HG02678 (cell line): ENCODE results near the gene SLC39A3.

ENCODE experiments used
- ATAC-seq: cut with Tn5 transposase; IDR thresholded peaks from one replicate; pipeline ENCODE4 v1.9.1; 2021; ENCODE audit warnings: mild to moderate bottlenecking, moderate library complexity; ENCODE audit not compliant: unreplicated experiment

Gene SLC39A3

DNA sequence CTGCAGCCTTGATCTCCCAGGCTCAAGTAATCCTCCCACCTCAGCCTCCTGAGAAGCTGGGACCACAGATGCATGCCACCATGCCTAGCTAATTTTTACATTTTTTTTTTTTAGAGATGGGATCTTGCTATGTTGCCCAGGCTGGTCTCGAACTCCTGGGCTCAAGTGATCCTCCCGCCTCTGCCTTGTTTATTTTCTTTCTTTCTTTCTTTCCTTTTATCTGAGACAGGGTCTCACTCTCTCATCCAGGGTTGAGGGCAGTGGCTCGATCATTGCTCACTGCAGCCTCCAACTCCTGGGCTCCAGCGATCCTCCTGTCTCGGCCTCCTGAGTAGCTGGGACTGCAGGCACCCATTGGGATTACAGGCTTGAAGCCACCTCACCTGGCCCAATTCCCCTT, 33.6 kb downstream of the SLC39A3 start:
- ATAC-seq: no peak

DNA sequence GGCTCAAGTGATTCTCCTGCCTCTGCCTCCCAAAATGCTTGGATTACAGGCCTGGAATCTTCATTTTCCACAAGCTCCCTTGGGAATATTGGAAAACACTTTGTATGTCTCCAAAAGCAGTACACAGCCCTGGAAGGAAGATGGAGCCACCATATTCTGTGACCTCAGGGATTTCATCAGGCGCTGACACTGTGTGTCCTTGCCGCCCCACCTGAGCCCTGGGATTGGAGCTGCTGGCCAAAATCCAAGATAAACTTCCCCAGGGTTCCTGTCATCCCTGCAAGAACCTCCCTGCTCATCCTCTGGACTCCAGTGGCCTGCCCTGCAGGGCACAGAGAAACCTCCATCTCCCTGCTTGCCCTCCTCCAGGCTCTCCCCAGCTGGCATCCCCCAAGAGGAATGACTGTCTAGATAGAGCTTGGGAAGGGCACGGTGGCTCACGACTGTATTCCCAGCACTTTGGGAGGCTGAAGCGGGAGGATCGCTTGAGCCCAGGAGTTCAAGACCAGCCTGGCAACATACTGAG, 36.1 kb downstream of the SLC39A3 start:
- ATAC-seq: no peak

DNA sequence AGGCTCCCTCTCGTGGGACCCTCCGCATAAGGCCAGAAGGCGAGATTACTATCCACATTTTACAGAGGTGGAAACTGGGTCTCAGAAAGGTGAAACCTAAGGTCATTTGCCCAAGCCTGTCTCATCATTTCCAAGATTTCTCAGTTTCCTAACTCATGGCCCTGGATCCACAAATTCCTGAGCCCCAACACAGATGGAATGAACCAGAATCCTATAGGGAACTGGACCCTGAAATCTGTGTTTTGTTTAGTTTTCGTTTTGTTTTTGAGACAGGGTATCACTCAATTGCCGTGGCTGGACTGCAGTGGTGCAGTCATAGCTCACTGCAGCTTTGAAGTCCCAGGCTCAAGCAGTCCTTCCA, 36.8 kb downstream of the SLC39A3 start:
- no peak for ATAC-seq

DNA sequence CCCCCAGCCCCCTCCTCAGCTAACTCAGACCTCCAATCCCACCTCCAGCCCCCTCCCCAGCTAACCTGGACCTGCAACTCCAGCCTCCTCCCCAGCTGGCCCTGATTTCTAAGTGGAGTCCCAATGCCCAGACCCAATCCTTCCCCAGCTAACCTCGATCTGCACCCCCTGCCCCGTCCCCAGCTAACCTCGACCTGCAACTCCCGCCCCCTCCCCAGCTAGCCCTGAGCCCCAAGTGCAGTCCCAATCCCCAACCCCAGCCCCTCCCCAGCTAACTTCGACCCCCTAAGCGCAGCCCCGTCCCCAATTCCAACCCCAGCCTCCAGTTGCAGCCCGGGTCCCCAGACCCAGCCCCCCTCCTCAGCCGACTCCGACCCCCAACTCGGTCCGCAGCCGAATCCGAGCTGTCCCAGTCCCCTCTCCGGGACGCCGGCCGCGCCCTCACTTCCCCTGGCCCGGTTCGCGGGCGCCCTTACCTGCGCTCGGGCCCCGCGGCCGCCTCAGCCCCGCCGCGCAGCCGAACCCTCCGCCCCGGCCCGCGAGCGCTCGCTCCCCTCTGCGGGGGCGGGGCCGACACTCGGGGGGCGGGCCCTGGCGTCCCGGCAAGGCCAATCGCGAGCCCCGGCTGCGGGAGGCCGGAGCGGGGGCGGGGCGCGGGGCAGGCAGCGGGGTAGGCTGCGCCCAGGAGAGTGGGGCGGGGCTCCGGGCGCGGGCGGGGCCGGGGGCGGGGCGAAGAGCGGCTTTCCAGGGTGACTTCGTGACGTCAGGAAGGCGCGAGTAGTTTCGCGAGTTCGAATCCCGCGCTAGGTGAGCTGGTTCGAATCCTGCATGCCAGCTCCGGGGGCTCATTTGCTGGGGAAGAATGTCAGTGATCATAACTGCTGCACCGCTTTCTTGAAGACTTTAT, 37.4 kb downstream of the SLC39A3 start, which contains the start of gene GNG7:
GNG7 (minus strand) TSS at position 525 of the 907 bp plus-strand sequence. CDS start 182,006 bp downstream, outside the sequence.
- ATAC-seq: peak; percentile 82

DNA sequence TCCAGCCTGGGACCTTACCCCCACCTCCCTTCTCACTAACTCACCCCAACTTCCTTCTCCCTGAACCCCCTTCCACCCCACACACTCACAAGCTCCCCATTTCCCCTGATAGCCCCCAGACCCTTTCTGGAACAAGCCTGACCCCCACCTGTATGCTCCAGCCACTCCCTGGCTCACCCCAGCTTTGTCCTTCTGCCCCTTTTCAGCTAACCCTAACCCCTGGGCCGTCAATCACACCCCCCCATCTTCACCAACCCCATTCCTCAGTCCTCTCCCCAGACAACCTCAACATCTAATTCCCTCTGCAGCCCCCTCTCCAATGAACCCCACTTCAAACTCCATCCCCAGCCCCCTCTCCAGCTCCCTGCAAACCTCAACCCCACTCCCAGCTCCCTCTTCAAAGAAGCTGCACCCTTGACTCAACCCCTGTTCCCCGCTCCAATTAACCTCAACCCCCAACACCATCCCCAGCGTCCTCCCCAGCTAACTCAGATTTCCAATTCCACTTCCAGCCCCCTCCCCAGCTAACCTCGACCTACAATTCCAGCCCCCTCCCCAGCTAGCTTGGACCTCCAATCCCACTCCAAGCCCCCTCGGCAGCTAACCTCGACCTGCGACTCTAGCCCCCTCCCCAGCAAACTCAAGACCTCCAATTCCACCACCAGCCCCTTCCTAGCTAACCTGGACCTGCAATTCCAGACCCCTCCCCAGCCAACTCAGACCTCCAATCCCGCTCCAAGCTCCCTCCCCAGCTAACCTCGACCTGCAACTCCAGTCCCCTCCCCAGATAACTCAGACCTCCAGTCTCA, 38.3 kb downstream of the SLC39A3 start:
- no peak for ATAC-seq

DNA sequence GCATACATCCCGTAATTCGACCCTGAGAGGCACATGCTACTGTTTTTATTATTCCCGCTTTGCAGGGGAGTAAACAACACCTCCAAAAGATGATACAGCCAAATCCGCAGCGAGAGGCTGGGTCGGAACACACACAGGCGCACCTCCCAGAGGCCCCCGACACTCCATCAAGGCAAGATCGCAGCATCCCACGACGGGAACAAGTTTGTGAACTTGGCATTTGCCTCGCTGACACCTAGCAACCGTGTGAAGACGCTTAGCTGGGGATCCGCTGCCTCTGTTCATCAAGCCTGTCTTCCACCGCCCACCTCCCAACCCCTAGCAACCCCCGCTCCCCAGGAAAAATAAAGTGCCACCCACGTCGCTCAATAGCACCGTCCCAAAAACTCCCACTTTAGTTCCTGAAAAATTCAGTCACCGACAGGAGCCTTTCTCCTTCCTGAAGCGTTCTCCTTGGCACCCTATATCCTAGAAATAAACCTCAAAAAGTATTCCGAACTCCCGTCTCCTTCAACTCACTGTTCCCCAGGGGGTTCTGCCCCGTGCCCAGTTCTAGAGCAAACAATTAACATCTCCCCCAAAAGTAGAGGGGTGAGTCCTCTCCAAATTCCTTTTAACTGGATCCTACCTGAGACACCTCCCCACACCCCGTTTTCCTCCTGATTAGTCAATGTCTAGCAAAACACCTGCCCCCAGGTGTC, 39.0 kb downstream of the SLC39A3 start:
- ATAC-seq: no peak

DNA sequence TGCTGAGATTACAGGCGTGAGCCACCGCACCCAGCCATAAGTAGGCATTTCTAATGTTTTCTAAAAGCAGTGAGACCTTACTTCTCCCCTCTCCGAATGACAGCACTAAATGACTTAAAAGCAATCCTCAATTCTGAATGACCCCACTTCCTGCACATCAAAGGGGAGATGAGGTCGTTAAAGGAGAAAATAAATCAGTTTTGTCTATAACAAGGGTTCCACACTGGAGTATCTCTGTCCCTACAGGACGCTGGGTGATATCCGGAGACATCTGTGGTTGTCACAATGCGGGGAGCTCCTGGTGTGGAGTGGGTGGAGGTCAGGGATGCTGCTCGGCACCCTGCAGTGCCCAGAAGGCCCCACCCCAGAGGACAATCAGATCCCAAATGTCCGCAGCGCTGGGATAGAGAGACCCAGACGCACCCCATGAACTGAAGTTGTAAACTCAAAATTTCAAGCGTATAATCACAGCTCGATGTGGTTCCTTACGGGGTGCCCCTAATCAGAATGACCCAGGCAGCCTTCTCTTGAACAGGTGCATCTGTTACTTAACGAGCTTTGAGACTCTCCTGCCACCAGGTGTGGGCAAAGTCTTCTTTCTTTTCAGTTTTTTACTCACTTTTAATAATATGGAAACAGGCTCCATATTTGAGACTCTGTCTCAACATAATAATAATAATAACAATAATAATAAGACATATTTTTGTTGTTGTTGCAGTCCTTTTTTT, 40.2 kb downstream of the SLC39A3 start:
- no peak for ATAC-seq

DNA sequence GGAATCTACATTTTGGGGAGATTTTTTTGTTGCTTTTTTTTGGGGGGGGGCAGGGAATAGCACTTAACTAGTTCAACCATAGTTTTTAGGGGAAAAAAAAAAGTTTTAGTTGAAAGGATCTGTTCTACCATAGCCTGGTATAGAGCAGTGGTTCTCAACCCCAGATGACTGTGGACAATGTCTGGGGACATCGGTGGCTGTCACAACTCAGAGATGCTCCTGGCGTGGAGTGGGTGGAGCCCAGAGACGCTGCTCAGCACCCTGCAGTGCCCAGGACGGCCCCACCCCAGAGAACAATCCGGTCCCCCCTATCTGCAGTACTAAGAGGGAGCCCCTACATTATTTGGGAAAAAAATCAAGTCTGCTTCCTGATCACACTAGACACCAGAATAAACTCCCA, 45.6 kb downstream of the SLC39A3 start:
- ATAC-seq: no peak

DNA sequence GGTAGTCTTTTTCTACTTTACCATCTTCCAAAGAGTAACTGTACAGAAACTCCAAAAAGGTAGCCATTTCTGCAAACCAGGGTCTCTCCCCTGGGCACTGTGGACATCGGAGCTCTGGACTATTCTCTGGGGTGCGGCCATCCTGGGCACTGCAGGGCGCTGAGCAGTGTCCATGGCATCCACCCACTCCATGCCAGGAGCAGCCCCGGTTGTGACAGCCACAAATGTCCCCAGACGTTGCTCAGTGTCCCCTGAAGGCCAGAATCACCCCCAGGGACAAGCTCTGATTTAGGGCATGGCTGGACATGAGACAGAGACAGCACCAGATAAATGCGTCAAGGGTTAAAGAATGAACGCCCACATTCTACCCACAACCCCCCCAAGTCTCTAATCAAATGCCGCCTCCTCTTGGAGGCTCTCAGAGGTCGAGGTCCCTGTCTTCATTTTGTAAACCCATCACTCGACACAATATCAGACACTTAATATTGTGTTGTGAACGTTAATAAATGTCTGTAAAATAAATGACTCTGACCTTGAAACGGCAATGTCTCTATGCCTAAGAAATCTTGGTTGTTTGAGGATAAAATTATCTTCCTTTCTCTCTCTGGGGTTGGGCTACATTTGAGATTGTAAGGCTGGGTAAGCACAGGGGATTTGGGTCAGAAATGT, 46.2 kb downstream of the SLC39A3 start:
- ATAC-seq: no peak

DNA sequence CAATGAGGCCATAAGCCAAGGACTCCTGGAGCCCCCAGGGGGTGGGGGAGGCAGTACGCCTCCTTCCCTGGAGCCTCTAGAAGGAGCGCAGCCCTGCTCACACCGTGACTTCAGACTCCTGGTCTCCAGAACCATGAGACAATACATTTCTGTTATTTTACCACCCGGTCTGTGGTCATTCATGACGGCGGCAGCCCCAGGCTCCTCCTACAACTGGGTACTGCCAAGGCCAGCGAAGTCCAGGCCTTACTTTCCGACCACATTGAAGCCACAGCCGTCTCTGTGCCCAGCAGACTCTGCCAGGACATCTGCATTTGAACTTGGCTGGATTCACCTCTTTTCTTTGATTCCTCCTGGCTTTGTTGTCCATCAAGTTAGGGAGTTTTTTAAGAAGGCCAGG, 47.9 kb downstream of the SLC39A3 start:
- no peak for ATAC-seq

DNA sequence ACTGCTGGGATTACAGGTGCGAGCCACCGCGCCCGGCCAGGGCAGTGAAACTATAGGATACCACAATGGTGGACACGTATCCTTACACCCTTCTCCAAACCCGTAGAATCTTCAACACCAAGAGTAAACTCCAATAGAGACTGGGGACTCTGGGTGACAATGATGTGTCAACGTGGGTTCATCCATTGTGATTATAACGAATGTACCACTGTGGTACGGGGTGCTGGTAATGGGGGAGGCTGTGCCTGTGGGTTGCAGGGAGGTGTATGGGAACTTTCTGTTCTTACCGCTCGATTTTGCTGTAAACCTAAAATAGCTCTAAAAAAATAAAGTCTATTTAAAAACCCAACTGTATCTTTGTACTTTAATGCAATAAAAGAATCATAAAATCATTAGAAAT, 49.0 kb downstream of the SLC39A3 start:
- ATAC-seq: no peak

DNA sequence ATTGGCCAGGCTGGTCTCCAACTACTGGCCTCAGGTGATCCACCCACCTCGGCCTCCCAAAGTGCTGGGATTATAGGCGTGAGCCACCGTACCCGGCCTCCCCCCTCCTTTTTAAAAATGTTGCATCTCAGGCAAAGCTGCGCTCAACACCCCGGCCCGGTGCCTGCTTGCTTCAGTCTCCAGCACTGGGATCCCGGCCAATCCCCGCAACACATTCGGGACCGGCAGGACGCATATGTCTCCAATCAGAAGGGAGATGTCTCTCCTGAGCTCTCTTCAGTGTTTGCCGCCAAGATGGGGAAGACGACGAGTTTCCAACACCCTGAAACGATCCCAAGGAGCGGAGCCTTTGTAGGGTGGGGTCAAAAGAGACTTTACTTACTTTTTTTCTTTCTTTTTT, 53.5 kb downstream of the SLC39A3 start:
- no peak for ATAC-seq

DNA sequence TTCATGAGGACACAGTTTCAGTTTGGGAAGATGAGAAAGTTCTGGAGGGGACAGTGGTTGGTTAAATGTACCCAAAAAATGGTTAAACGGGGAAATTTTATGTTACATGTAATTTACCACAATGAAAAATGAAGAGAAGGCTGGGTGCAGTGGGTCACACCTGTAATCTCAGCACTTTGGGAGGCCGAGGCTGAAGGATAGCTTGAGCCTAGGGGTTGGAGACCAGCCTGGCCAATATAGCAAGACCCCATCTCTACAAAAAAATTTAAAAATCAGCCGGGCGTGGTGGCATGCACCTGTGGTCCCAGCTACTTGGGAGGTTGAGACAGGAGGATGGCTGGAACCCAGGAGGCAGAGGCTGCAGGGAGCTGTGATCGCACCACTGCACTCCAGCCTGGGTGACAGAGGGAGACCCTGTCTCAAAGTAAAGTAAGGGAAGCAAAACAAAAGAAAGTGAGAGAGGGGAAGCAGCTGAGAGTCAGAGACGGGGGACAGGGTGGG, 54.6 kb downstream of the SLC39A3 start:
- no peak for ATAC-seq

DNA sequence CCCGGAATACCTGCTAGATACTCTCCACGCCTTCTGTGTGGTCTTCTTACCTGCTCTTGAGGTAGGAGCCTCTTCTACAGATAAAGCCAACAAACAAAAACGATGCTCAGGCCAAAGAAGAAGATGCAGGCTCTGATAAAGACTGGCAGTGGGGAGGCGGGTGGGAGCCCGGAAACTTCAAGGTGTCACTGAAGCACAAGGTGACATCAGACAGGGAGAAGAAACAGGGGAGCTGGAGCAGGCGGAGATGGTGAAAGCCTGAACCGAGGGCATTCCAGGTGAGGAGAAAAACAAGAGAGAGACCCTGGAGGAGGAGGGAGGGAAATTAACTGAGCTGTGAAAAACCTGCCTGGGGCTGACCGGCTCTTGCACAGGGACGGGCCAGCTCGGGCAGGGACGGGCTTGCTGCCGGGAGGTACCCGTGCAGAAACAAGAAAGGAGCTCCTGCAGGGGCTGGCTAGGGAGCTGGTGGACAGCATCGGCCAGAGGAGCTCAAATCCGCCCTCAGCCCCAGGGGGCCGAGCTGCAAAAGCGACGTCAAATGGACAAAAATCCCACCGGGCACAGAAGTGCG, 56.3 kb downstream of the SLC39A3 start:
- no peak for ATAC-seq
